Fibroblast of lung (primary cell): Measurements from ENCODE around the gene FAM111A. TPM values are rescaled to one million over a fixed set of nuclear protein-coding genes. Genes with fewer than 3 reads are reported as not detected.

ENCODE experiments used
- DNase-seq, 2 donors: peaks; one replicate each; pipeline versions ENCODE4 v3.0.0 to v3.0.0-alpha.2; 2010; ENCODE audit warnings: low read depth in 2 of 2
- H2AFZ ChIP-seq: 2 replicates; pipeline ENCODE4 v1.5.1; 2012; ENCODE audit warnings: low read length, control low read depth, inconsistent platforms
- H3K27ac ChIP-seq: 2 replicates; pipeline ENCODE4 v1.5.1; 2011; ENCODE audit warnings: low read length, control low read depth; ENCODE audit not compliant: insufficient read depth
- H3K27me3 ChIP-seq: 2 replicates; pipeline ENCODE4 v1.5.1; 2011; ENCODE audit warnings: mild to moderate bottlenecking, low read length; ENCODE audit not compliant: control insufficient read depth, insufficient read depth
- H3K36me3 ChIP-seq: 2 replicates; pipeline ENCODE4 v1.5.1; 2011; ENCODE audit warnings: low read length; ENCODE audit not compliant: control insufficient read depth, insufficient read depth
- H3K4me1 ChIP-seq: 2 replicates; pipeline ENCODE4 v1.5.1; 2011; ENCODE audit warnings: low read length; ENCODE audit not compliant: control insufficient read depth, insufficient read depth; ENCODE audit errors: extremely low read depth
- H3K4me2 ChIP-seq: 2 replicates; pipeline ENCODE4 v1.5.1; 2011; ENCODE audit warnings: low read length, control low read depth; ENCODE audit not compliant: insufficient read depth; ENCODE audit errors: extremely low read depth
- H3K4me3 ChIP-seq, 4 experiments: fragments of 200-600 bp in 1 of 4; sonication (generic) in 1 of 4; replicated peaks in 1 of 4; 2 replicates each; pipeline ENCODE4 v1.5.1; 2011 to 2016; ENCODE audit warnings: low read length in 4 of 4, low read depth in 3 of 4, mild to moderate bottlenecking in 3 of 4, control low read depth in 2 of 4, inconsistent platforms in 1 of 4, mixed read lengths in 1 of 4; ENCODE audit not compliant: insufficient read depth in 1 of 4; ENCODE audit errors: control extremely low read depth in 1 of 4
- H3K79me2 ChIP-seq: 2 replicates; pipeline ENCODE4 v1.5.1; 2012; ENCODE audit warnings: mild to moderate bottlenecking, low read length, inconsistent platforms; ENCODE audit not compliant: control insufficient read depth, insufficient read depth
- H3K9ac ChIP-seq: 2 replicates; pipeline ENCODE4 v1.5.1; 2011; ENCODE audit warnings: mild to moderate bottlenecking, low read length, control low read depth; ENCODE audit not compliant: insufficient read depth
- H3K9me3 ChIP-seq: 2 replicates; pipeline ENCODE4 v1.5.1; 2012; ENCODE audit warnings: low read depth, low read length; ENCODE audit not compliant: control insufficient read depth, insufficient read depth
- H4K20me1 ChIP-seq: 2 replicates; pipeline ENCODE4 v1.5.1; 2011; ENCODE audit warnings: low read length; ENCODE audit not compliant: control insufficient read depth, insufficient read depth; ENCODE audit errors: extremely low read depth
- EZH2 ChIP-seq: IDR thresholded peaks from 2 replicates; pipeline ENCODE4 v1.5.1; 2012; ENCODE audit warnings: low read length, control low read depth, mild to moderate bottlenecking; ENCODE audit errors: missing control alignments
- polyA plus RNA-seq, 2 donors: library from polyadenylated mRNA; depleted of rRNA in 1 of 2; stranded (reverse) in 1 of 2; unstranded in 1 of 2; fragments of >200 nt; gene quantifications; 2 replicates each; pipeline ENCODE4 v1.2.1, GENCODE V29; 2011 to 2012; ENCODE audit warnings: missing spikeins in 1 of 2
- total RNA-seq: library from RNA; depleted of rRNA; stranded (reverse); fragments of >200 nt; gene quantifications from 2 replicates; pipeline ENCODE4 v1.2.1, GENCODE V29; 2014
- TF ChIP-seq, protein P1 (sequence below), 2 donors: IDR thresholded peaks in 1 of 2; conservative IDR thresholded peaks in 1 of 2; 1 replicate in 1 of 2; 2 replicates in 1 of 2; pipeline ENCODE4 v1.5.1; 2011 to 2012; ENCODE audit warnings: low read length in 2 of 2, control low read depth in 1 of 2, inconsistent platforms in 1 of 2, low read depth in 1 of 2, mild to moderate bottlenecking in 1 of 2

The FAM111A gene
- total and polyA plus RNA-seq, 2 donors (not counting 1 experiment from before 2014, with no cell fraction given), result 27.1 to 42.3 TPM

DNA sequence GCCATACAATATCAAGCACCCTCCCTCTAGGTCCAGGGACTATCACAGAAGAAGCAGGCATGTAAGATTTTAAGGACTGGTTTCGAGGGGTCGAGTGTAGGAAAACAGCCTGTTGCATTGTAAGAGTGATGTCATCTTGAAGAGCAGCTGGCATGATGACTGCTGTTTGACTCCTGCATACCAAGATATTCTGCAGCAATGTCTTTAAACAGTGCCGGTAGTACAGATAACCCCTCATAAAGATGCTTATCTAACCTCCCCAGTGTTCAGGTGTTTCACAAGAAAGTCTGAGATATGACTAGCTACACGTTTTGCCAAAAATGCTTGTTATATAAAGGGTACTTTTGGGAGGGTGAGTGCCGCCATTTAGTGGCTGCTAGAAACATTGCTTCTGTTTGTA is 12.0 kb downstream of the FAM111A start:
- DNase-seq, result no peak
- H3K27me3 ChIP-seq, result no peaks in the 10 kb centered on the region
- H3K4me2 ChIP-seq, result no peak overlapping the region
- H3K79me2 ChIP-seq, result no peaks in the 10 kb centered on the region
- TF ChIP-seq, protein P1, sequence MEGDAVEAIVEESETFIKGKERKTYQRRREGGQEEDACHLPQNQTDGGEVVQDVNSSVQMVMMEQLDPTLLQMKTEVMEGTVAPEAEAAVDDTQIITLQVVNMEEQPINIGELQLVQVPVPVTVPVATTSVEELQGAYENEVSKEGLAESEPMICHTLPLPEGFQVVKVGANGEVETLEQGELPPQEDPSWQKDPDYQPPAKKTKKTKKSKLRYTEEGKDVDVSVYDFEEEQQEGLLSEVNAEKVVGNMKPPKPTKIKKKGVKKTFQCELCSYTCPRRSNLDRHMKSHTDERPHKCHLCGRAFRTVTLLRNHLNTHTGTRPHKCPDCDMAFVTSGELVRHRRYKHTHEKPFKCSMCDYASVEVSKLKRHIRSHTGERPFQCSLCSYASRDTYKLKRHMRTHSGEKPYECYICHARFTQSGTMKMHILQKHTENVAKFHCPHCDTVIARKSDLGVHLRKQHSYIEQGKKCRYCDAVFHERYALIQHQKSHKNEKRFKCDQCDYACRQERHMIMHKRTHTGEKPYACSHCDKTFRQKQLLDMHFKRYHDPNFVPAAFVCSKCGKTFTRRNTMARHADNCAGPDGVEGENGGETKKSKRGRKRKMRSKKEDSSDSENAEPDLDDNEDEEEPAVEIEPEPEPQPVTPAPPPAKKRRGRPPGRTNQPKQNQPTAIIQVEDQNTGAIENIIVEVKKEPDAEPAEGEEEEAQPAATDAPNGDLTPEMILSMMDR (conservative IDR thresholded peaks at IDR 0.05 in 1 of 2, IDR thresholded peaks at IDR 0.05 in 1 of 2; ENCODE audit: low read depth in 1 of 2, low read length in 2 of 2), result no peak
- no peak for TF ChIP-seq EZH2
- no peak overlapping the region for H3K27ac ChIP-seq
- H3K4me1 ChIP-seq, result no peaks in the 10 kb centered on the region
- no peak overlapping the region for H3K9ac ChIP-seq
- H2AFZ ChIP-seq, result no peak overlapping the region
- no peaks in the 10 kb centered on the region for H4K20me1 ChIP-seq
- H3K9me3 ChIP-seq, result no peaks in the 10 kb centered on the region
- no peak overlapping the region for H3K4me3 ChIP-seq
- no peaks in the 10 kb centered on the region for H3K36me3 ChIP-seq

DNA sequence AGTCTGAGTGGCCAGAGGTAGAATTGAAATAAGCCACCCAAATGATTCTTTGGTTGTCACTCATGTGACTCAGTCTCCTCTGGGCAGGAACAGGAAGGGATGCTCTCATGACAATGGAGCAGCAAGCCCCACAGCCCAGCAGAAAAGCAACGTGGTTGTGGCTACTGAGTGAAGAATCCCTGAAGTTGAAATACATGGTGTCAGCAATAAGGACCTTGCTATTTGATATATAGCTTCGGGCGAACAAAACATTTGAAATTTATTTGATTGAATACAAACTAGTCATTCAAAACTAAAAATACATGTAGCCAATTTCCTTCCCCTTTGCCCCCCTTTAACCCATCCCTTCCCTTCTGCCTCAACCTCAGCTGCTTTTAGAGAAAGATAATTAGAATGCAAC is 14.8 kb downstream of the FAM111A start:
- Histone ChIP-seq H2AFZ (no peak overlapping the region), H4K20me1 (no peaks in the 10 kb centered on the region), H3K9ac (no peak overlapping the region), H3K4me2 (no peak overlapping the region), H3K4me1 (no peaks in the 10 kb centered on the region), H3K36me3 (no peaks in the 10 kb centered on the region), H3K27ac (no peak overlapping the region), H3K9me3 (no peaks in the 10 kb centered on the region), H3K27me3 (peaks cover 2% of the 10 kb centered on the region), H3K79me2 (no peaks in the 10 kb centered on the region), H3K4me3 (no peak overlapping the region)
- TF ChIP-seq, protein P1 (conservative IDR thresholded peaks at IDR 0.05 in 1 of 2, IDR thresholded peaks at IDR 0.05 in 1 of 2; ENCODE audit: low read depth in 1 of 2, low read length in 2 of 2), result no peak
- TF ChIP-seq EZH2, result no peak
- DNase-seq, result no peak

DNA sequence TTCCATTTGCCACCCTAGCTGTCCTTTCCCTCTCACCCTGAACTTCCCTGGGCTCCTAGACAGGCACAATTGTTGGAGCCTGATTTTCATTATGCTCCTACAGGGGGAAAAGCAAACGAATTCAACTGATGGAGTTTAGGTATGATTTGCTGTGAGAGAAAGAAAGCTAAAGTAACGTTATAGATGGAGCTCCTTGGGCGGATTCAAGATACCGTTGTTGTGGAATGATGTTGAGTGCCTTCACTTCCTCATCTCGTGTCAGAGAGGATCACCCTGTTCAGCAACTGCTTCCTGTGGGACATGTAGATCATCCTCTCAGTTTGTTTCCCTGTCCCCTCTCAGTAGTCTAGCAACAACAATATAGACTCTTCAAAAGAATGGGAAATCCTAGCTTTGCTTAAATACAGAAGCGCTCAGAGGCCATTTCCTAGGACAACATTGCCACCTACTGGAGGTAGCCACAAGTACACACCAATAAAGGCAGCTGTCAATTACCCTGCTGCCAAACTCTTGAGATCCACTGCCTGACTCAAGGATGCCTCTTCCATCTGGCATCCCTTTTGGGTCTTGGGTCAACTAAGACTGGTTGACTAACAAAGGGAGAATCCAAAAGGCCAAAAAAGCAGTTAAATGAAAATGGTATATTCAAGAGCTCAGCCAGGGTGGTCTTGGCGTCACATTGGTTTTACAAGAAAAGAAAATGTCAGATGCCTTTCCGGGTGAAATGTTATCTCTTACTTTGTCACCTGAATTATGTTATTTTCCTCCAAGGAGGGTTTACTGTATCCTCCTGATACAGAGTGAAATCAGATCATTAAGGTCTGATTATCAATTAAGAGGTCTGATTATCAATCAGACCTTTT is 15.8 kb downstream of the FAM111A start:
- H3K9ac ChIP-seq, result no peak overlapping the region
- no peaks in the 10 kb centered on the region for H4K20me1 ChIP-seq
- DNase-seq, result peak; percentile 51 to 81
- peak overlapping the region; percentile 18 for H3K4me2 ChIP-seq
- no peaks in the 10 kb centered on the region for H3K4me1 ChIP-seq
- peak overlapping the region in 1 of 4 experiments; percentile 16 for H3K4me3 ChIP-seq
- H3K27me3 ChIP-seq, result peaks cover 2% of the 10 kb centered on the region
- no peaks in the 10 kb centered on the region for H3K9me3 ChIP-seq
- TF ChIP-seq, protein P1 (conservative IDR thresholded peaks at IDR 0.05 in 1 of 2, IDR thresholded peaks at IDR 0.05 in 1 of 2; ENCODE audit: low read depth in 1 of 2, low read length in 2 of 2), result peak; percentile 89 to 91
- no peak for TF ChIP-seq EZH2
- H3K27ac ChIP-seq, result no peak overlapping the region
- H3K79me2 ChIP-seq, result no peaks in the 10 kb centered on the region
- H2AFZ ChIP-seq, result peak overlapping the region; percentile 84
- H3K36me3 ChIP-seq, result no peaks in the 10 kb centered on the region
